Thyroid gland (tissue), 4 donors: ENCODE results near the gene NR3C1. TPM values are rescaled to one million over a fixed set of nuclear protein-coding genes. Genes with fewer than 3 reads are reported as not detected.

Experiments used
- DNase-seq, 2 donors: peaks; one replicate each; pipeline ENCODE4 v3.0.0-alpha.2; 2019
- H3K27ac ChIP-seq, 3 donors: fragments of 200-600 bp; sonication (generic); 1 replicate in 2 of 3; 2 replicates in 1 of 3; pipeline ENCODE4 v1.5.1; 2016 to 2019; ENCODE audit warnings: mild to moderate bottlenecking in 1 of 3, moderate library complexity in 1 of 3
- H3K27me3 ChIP-seq: fragments of 200-600 bp; sonication (generic); one replicate; pipeline ENCODE4 v1.5.1; 2019
- H3K36me3 ChIP-seq, 2 donors: fragments of 200-600 bp; sonication (generic); one replicate each; pipeline ENCODE4 v1.5.1; 2016 to 2019
- H3K4me1 ChIP-seq, 2 donors: fragments of 200-600 bp; sonication (generic); one replicate each; pipeline ENCODE4 v1.5.1; 2017 to 2019
- H3K4me3 ChIP-seq, 3 donors: fragments of 200-600 bp; sonication (generic); replicated peaks in 1 of 3; 1 replicate in 2 of 3; 2 replicates in 1 of 3; pipeline ENCODE4 v1.5.1; 2016; ENCODE audit warnings: mild to moderate bottlenecking in 1 of 3
- H3K9me3 ChIP-seq: fragments of 200-600 bp; sonication (generic); one replicate; pipeline ENCODE4 v1.5.1; 2017
- POLR2A ChIP-seq, 2 donors: fragments of 450-650 bp; IDR thresholded peaks; one replicate each; pipeline ENCODE4 v1.6.1; 2017; ENCODE audit warnings: antibody characterized with exemption in 2 of 2, mild to moderate bottlenecking in 2 of 2, moderate library complexity in 1 of 2
- WGBS, 2 donors: methylation state at CpG; one replicate each; pipeline ENCODE4 v1.1.5; 2017; 5-methylcytosine and 5-hydroxymethylcytosine counted together
- intact Hi-C: fragments of 100-400 bp; cut with DNase I; formaldehyde crosslinking; loops from one replicate; pipeline ENCODE4 v1.15.1; 2023
- total RNA-seq, 4 donors: library from RNA; depleted of rRNA; stranded (reverse); fragments of >200 nt; gene quantifications; one replicate each; pipeline ENCODE4 v1.2.3, GENCODE V29; 2016
- TF ChIP-seq, protein P1 (sequence below), 6 experiments: fragments of 200-600 bp in 3 of 6; fragments of 450-650 bp in 3 of 6; sonication (generic) in 3 of 6; IDR thresholded peaks; one replicate each; pipeline ENCODE4 v1.5.1; 2016 to 2019; ENCODE audit warnings: antibody characterized with exemption in 6 of 6, mild to moderate bottlenecking in 2 of 6, inconsistent platforms in 1 of 6, moderate library complexity in 1 of 6

NR3C1 gene
- total RNA-seq, 4 donors from 2014 or later, result 59.4 to 67.7 (median 65.3) TPM

DNA sequence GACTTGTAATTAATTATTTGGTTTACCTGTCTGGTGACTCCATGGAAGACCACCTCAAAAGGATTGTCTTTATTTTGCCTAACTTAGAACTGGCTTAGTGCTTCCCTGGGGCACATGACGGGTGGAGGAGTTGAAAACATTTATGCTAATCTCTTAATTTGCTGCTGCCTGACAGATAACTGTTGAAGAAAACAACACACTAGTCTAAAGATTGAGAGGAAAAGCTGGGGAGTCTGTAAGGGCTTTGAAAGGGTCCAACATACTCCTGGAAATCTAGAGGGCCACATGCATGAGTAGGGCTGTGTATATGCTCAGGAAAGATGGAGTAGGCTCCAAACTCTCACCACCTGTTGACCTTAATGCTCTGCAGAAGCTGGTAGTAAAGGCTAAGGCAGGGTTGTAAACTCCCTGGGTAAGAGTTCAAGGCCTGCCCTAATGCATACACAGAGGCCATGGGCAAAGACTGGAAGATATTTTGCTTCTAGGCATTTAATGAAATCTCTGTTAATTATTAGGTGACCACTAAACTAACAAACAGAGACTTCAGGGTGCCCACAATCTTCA, 40.7 kb downstream of the NR3C1 start:
- Histone ChIP-seq H3K9me3 (no peaks in the 10 kb centered on the region), H3K27me3 (no peaks in the 10 kb centered on the region), H3K27ac (no peak overlapping the region), H3K36me3 (no peaks in the 10 kb centered on the region), H3K4me3 (no peak overlapping the region), H3K4me1 (peaks cover 16 to 21% of the 10 kb centered on the region in 2 donors)
- 100% methylated on average over 1 of the region's 1 CpG for WGBS, 2 donors
- TF ChIP-seq POLR2A (IDR thresholded peaks at IDR 0.05), result no peak
- TF ChIP-seq, protein P1, sequence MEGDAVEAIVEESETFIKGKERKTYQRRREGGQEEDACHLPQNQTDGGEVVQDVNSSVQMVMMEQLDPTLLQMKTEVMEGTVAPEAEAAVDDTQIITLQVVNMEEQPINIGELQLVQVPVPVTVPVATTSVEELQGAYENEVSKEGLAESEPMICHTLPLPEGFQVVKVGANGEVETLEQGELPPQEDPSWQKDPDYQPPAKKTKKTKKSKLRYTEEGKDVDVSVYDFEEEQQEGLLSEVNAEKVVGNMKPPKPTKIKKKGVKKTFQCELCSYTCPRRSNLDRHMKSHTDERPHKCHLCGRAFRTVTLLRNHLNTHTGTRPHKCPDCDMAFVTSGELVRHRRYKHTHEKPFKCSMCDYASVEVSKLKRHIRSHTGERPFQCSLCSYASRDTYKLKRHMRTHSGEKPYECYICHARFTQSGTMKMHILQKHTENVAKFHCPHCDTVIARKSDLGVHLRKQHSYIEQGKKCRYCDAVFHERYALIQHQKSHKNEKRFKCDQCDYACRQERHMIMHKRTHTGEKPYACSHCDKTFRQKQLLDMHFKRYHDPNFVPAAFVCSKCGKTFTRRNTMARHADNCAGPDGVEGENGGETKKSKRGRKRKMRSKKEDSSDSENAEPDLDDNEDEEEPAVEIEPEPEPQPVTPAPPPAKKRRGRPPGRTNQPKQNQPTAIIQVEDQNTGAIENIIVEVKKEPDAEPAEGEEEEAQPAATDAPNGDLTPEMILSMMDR (IDR thresholded peaks at IDR 0.05), result no peak
- no peak for DNase-seq
- intact Hi-C loops, result no loop called here

DNA sequence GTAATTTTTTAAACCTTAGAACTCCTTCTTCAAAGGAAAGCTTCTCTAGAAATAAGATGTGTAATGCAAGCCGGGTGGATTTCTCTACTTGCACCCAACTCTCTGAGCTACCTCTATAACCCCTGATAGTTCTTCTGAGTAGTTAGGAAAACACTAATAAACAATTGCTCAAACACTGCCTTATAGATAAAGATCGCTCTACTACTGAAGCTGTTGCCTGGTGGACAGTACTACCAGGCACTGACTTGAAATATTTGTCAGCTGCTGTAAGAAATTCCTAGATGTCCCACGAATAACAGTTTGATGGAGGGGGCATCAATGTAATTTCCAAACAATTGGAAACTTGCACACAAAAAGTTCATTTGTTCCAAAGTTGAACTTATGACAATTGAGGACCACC, 42.0 kb downstream of the NR3C1 start:
- H3K27me3 ChIP-seq, result no peaks in the 10 kb centered on the region
- 83 to 91% methylated on average over 3 of the region's 3 CpGs for WGBS, 2 donors
- no peaks in the 10 kb centered on the region for H3K36me3 ChIP-seq
- no peak for TF ChIP-seq POLR2A (IDR thresholded peaks at IDR 0.05)
- TF ChIP-seq, protein P1 (IDR thresholded peaks at IDR 0.05), result no peak
- intact Hi-C loops, result no loop called here
- peaks cover 16 to 21% of the 10 kb centered on the region in 2 donors for H3K4me1 ChIP-seq
- no peak overlapping the region for H3K4me3 ChIP-seq
- no peaks in the 10 kb centered on the region for H3K9me3 ChIP-seq
- no peak for DNase-seq
- H3K27ac ChIP-seq, result no peak overlapping the region

DNA sequence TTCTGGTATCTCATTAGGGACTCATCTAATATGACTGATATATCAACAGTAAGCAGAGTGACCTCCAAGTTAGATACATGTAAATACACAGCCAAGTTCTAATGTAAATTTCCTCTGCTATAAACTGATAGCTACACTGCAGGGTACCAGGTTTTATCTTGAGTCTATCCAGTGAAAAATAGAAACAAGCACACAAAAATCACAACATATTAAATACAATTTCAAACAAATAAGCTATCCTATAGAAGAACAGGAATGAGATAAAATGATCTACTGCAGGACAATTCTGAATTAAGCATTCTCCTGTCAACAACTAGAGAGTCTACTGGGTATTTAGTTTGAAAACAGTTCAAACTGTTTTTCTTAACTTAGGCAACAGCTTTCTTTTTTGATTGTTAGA, 42.7 kb downstream of the NR3C1 start:
- intact Hi-C loops, result no loop called here
- TF ChIP-seq, protein P1 (IDR thresholded peaks at IDR 0.05), result no peak
- TF ChIP-seq POLR2A (IDR thresholded peaks at IDR 0.05), result no peak
- Histone ChIP-seq H3K27me3 (no peaks in the 10 kb centered on the region), H3K4me1 (peaks cover 18 to 21% of the 10 kb centered on the region in 2 donors), H3K9me3 (no peaks in the 10 kb centered on the region), H3K4me3 (no peak overlapping the region), H3K27ac (no peak overlapping the region), H3K36me3 (no peaks in the 10 kb centered on the region)
- DNase-seq, result no peak

DNA sequence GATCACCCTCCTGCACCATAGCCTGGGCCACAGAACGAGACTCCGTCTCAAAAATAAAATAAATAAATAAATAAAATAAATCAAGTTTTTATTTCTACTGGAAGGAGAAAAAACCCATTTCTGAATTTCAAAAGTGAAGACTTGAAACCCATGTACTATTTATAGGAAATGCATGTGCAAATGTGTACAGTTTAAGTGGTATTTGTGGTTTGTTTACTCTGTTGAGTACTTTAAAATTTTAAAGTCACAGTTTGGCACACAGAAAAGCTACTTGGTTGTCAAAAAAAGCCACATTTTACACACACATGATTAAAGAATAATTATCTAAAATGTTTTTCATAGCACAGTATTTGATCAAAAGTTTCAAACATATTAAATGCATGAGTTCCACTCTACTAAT, 43.6 kb downstream of the NR3C1 start:
- no peak overlapping the region for H3K4me3 ChIP-seq
- TF ChIP-seq, protein P1 (IDR thresholded peaks at IDR 0.05), result no peak
- TF ChIP-seq POLR2A (IDR thresholded peaks at IDR 0.05), result no peak
- intact Hi-C loops, result no loop called here
- H3K27me3 ChIP-seq, result no peaks in the 10 kb centered on the region
- H3K36me3 ChIP-seq, result no peaks in the 10 kb centered on the region
- H3K4me1 ChIP-seq, result peaks cover 21 to 26% of the 10 kb centered on the region in 2 donors
- WGBS, 2 donors, result 94 to 96% methylated on average over 2 of the region's 2 CpGs
- no peak for DNase-seq
- H3K9me3 ChIP-seq, result no peaks in the 10 kb centered on the region
- H3K27ac ChIP-seq, result no peak overlapping the region

DNA sequence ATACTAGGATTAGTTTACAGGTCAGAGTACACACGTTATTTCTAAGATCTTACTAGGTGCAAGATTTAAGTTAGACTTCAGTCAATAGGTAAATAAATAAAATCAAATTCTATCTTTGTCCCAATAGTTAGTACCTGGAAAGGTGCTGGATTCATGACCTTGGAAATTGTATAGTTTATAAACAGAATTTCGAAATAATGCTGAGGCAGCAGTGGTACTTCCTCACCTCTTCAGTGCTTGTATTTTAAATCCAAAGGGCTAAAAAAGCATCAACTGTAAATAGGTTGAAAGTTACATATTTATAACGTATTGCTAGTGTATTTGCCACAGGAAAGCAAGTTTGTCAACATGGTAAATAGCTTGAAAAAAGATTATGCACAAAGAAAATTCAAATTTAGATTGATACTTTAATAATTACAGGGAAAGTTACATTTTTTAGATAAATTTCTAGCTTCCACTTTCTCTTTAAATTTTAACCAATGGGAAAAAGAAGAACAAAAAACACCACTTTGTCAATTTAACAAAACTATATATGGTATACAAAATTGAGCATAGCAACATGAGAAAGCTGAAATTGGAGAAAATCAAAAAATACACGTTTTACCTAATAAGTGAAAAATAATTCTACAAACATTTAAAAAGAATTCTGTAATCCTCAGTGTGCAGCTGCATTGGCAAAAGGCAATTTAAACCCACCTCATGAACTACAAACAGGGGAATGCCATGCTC, 46.5 kb downstream of the NR3C1 start:
- H3K27ac ChIP-seq, result no peak overlapping the region
- DNase-seq, result no peak
- peaks cover 21 to 40% of the 10 kb centered on the region in 2 donors for H3K4me1 ChIP-seq
- no peaks in the 10 kb centered on the region for H3K27me3 ChIP-seq
- TF ChIP-seq POLR2A (IDR thresholded peaks at IDR 0.05), result no peak
- TF ChIP-seq, protein P1 (IDR thresholded peaks at IDR 0.05), result no peak
- no peaks in the 10 kb centered on the region for H3K9me3 ChIP-seq
- no peak overlapping the region for H3K4me3 ChIP-seq
- 74 to 77% methylated on average over 4 of the region's 4 CpGs for WGBS, 2 donors
- H3K36me3 ChIP-seq, result no peaks in the 10 kb centered on the region
- intact Hi-C loops, result no loop called here
